NCI-H2029 (cell line): ENCODE measurements around the gene CMSS1.

ENCODE experiments used
- DNase-seq: peaks from one replicate; lab custom pipeline; 2025; lab: John Stamatoyannopoulos, UW

CMSS1 gene

GRCh38 chr3:100107221-100107814, 289.7 kb downstream of the CMSS1 start:
- DNase-seq = no peak

- DNase-seq = no peak
Measured at GRCh38 chr3:100108464-100109079, 290.9 kb downstream of the CMSS1 start.

GRCh38 chr3:100110162-100110561, 292.5 kb downstream of the CMSS1 start:
- DNase-seq = no peak

GRCh38 chr3:100111728-100112127, 294.1 kb downstream of the CMSS1 start:
- no peak for DNase-seq

- DNase-seq = no peak
Measured at GRCh38 chr3:100113723-100114412, 296.2 kb downstream of the CMSS1 start.

- no peak for DNase-seq
Measured at GRCh38 chr3:100114413-100115030, 296.9 kb downstream of the CMSS1 start, which contains the start of gene FILIP1L. Gene FILIP1L (minus strand): TSS chr3:100114501.

- no peak for DNase-seq
Measured at GRCh38 chr3:100117093-100117492, 299.4 kb downstream of the CMSS1 start.

- DNase-seq = no peak
Measured at GRCh38 chr3:100120012-100120411, 302.4 kb downstream of the CMSS1 start.

- no peak for DNase-seq
Measured at GRCh38 chr3:100120693-100121092, 303.0 kb downstream of the CMSS1 start.

- DNase-seq = no peak
Measured at GRCh38 chr3:100122321-100122720, 304.7 kb downstream of the CMSS1 start.

GRCh38 chr3:100123112-100123511, 305.4 kb downstream of the CMSS1 start:
- no peak for DNase-seq

- DNase-seq = no peak
Measured at GRCh38 chr3:100124201-100124761, 306.6 kb downstream of the CMSS1 start.

- no peak for DNase-seq
Measured at GRCh38 chr3:100125161-100125938, 307.7 kb downstream of the CMSS1 start.

- DNase-seq = no peak
Measured at GRCh38 chr3:100127792-100128191, 310.1 kb downstream of the CMSS1 start.

- DNase-seq = no peak
Measured at GRCh38 chr3:100128565-100128964, 310.9 kb downstream of the CMSS1 start.

- DNase-seq = no peak
Measured at GRCh38 chr3:100129941-100130340, 312.3 kb downstream of the CMSS1 start.

GRCh38 chr3:100131241-100131640, 313.6 kb downstream of the CMSS1 start:
- DNase-seq = no peak

GRCh38 chr3:100136921-100137320, 319.3 kb downstream of the CMSS1 start:
- no peak for DNase-seq

GRCh38 chr3:100140976-100141375, 323.3 kb downstream of the CMSS1 start:
- no peak for DNase-seq

- DNase-seq = no peak
Measured at GRCh38 chr3:100141586-100141985, 323.9 kb downstream of the CMSS1 start.

- DNase-seq = no peak
Measured at GRCh38 chr3:100144255-100144866, 326.7 kb downstream of the CMSS1 start.
